ENCODE results near the gene NPFFR1. TPM values are rescaled to one million over a fixed set of nuclear protein-coding genes. Genes with fewer than 3 reads are reported as not detected.

The NPFFR1 gene
- total and polyA plus RNA-seq, 10 of the 15 experiments (the other 5 are each of a cell fraction or from before 2014, with no cell fraction given), result 0.03 TPM; not detected in 9

DNA sequence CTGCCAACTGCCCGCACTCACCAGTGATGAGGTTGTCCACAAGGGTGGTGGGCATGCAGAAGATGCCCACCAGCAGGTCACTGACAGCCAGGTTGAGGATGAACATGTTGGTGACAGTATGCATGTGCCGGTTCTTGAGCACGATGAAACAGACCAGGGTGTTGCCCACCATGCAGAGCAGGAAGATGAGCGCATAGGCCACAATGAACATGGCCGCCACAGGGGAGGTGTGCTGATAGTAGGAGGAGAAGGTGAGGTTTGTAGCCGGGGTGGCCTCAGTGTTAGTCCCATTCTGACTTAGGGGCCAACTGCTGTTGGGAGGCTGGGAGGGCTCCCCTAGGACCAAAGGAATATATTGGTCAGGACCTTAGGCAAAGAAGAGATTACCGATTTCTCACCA lies 17.7 kb downstream of the NPFFR1 start:
- H3K4me3 ChIP-seq, result no peak overlapping the region
- no peak for DNase-seq (ENCODE audit: low read depth, low spot score)
- H3K27me3 ChIP-seq (replicated peaks in 1 of 2; ENCODE audit: control insufficient read depth in 2 of 2, insufficient read depth in 2 of 2, low read length in 1 of 2), result no peaks in the 10 kb centered on the region
- no peak overlapping the region for H3K4me2 ChIP-seq (ENCODE audit: control insufficient read depth, insufficient read depth)
- no TSS peak for BruUV-seq (replicated peaks)
- ATAC-seq, result no peak
- H3K27ac ChIP-seq (ENCODE audit: control insufficient read depth, insufficient read depth), result no peak overlapping the region
- CTCF ChIA-PET, result interaction anchor here (1.2 to 18.7 kb wide), 18 partner anchors 7 to 155 kb away, joined by 3 to 756 read pairs (median 7); partner anchors contain the start of gene TYSND1
- H2AFZ ChIP-seq (ENCODE audit: control insufficient read depth, low read depth, low read length), result no peak overlapping the region
- H3K9ac ChIP-seq (ENCODE audit: control insufficient read depth, insufficient read depth, low read length), result no peak overlapping the region
- in situ Hi-C loops (cut with MboI) (no loop called here), intact Hi-C loops (cut with micrococcal nuclease; ENCODE audit: unreplicated experiment) (no loop called here)
- peaks cover 9% of the 10 kb centered on the region for H3K4me1 ChIP-seq (ENCODE audit: control insufficient read depth, insufficient read depth, low read length)
- WGBS (ENCODE audit: insufficient coverage, insufficient replicate concordance, low lambda C conversion rate, missing lambda C conversion rate), result 88% methylated on average over 7 of the region's 7 CpGs
- no peaks in the 10 kb centered on the region for H3K79me2 ChIP-seq (ENCODE audit: control insufficient read depth, insufficient read depth, low read length)
- TF ChIP-seq, protein P1, sequence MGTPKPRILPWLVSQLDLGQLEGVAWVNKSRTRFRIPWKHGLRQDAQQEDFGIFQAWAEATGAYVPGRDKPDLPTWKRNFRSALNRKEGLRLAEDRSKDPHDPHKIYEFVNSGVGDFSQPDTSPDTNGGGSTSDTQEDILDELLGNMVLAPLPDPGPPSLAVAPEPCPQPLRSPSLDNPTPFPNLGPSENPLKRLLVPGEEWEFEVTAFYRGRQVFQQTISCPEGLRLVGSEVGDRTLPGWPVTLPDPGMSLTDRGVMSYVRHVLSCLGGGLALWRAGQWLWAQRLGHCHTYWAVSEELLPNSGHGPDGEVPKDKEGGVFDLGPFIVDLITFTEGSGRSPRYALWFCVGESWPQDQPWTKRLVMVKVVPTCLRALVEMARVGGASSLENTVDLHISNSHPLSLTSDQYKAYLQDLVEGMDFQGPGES (IDR thresholded peaks at IDR 0.05), result no peak
- no peak for TF ChIP-seq SREBF2 (IDR thresholded peaks at IDR 0.05; ENCODE audit: low read length)
- TF ChIP-seq TARDBP (IDR thresholded peaks at IDR 0.05; ENCODE audit: borderline replicate concordance), result no peak
- no peak for TF ChIP-seq E4F1 (IDR thresholded peaks at IDR 0.05; ENCODE audit: borderline replicate concordance, partially characterized antibody)
- no peak for TF ChIP-seq KAT2A (conservative IDR thresholded peaks at IDR 0.05; ENCODE audit: control insufficient read depth, low read depth, low read length)
- no peak for TF ChIP-seq RCOR1 (conservative IDR thresholded peaks at IDR 0.05; ENCODE audit: low read depth, low read length)
- no peak for TF ChIP-seq RAD51 (IDR thresholded peaks at IDR 0.05)
- TF ChIP-seq ESRRA (IDR thresholded peaks at IDR 0.05; ENCODE audit: low read length), result no peak
- TF ChIP-seq RFX5 (IDR thresholded peaks at IDR 0.05; ENCODE audit: low read depth, low read length), result no peak
- TF ChIP-seq NFXL1 (IDR thresholded peaks at IDR 0.05; ENCODE audit: borderline replicate concordance), result no peak
- no peak for TF ChIP-seq ZZZ3 (IDR thresholded peaks at IDR 0.05; ENCODE audit: control insufficient read depth, insufficient read length, low read depth)
- no peak for TF ChIP-seq JUND (IDR thresholded peaks at IDR 0.05; ENCODE audit: low read depth, low read length)
- TF ChIP-seq, protein P2, sequence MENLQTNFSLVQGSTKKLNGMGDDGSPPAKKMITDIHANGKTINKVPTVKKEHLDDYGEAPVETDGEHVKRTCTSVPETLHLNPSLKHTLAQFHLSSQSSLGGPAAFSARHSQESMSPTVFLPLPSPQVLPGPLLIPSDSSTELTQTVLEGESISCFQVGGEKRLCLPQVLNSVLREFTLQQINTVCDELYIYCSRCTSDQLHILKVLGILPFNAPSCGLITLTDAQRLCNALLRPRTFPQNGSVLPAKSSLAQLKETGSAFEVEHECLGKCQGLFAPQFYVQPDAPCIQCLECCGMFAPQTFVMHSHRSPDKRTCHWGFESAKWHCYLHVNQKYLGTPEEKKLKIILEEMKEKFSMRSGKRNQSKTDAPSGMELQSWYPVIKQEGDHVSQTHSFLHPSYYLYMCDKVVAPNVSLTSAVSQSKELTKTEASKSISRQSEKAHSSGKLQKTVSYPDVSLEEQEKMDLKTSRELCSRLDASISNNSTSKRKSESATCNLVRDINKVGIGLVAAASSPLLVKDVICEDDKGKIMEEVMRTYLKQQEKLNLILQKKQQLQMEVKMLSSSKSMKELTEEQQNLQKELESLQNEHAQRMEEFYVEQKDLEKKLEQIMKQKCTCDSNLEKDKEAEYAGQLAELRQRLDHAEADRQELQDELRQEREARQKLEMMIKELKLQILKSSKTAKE (IDR thresholded peaks at IDR 0.05; ENCODE audit: low read depth, poor library complexity, severe bottlenecking), result no peak
- TF ChIP-seq BMI1 (IDR thresholded peaks at IDR 0.05; ENCODE audit: borderline replicate concordance), result no peak
- no peak for TF ChIP-seq RUNX3 (IDR thresholded peaks at IDR 0.05; ENCODE audit: low read length)
- TF ChIP-seq ASH2L (IDR thresholded peaks at IDR 0.05; ENCODE audit: borderline replicate concordance, low read depth), result no peak
- TF ChIP-seq IRF4 (IDR thresholded peaks at IDR 0.05; ENCODE audit: low read depth, low read length), result no peak
- TF ChIP-seq PBX3 (IDR thresholded peaks at IDR 0.05; ENCODE audit: insufficient replicate concordance, low read depth, low read length), result no peak
- no peak for TF ChIP-seq PML (IDR thresholded peaks at IDR 0.05; ENCODE audit: low read length)
- no peak for TF ChIP-seq WRNIP1 (IDR thresholded peaks at IDR 0.05; ENCODE audit: borderline replicate concordance, low read depth, low read length)
- SMC1A ChIA-PET (ENCODE audit: uncharacterized antibody, unreplicated experiment), result interaction anchor here (1.1 to 12.9 kb wide), 16 partner anchors 9 to 147 kb away, joined by 3 to 274 read pairs (median 6); partner anchors contain the start of gene PPA1
- FAIRE-seq, result no peak
- peaks cover 5% of the 10 kb centered on the region; the same call in 2 of the 3 replicates for H3K9me3 ChIP-seq (replicated peaks; ENCODE audit: control insufficient read depth, insufficient read depth, low read length)
- POLR2A ChIA-PET, result interaction anchor here (1.4 to 2.9 kb wide), 4 partner anchors 35 to 98 kb away, joined by 4 to 11 read pairs (median 4); no protein-coding TSS in a partner anchor
- H3K36me3 ChIP-seq (ENCODE audit: control insufficient read depth in 2 of 2, insufficient read depth in 2 of 2, low read length in 1 of 2), result no peaks in the 10 kb centered on the region
- no peaks in the 10 kb centered on the region for H4K20me1 ChIP-seq (ENCODE audit: control insufficient read depth, insufficient read depth)
- RAD21 ChIA-PET (ENCODE audit: unreplicated experiment), result interaction anchor here (1.2 to 7.8 kb wide), 11 partner anchors 27 to 122 kb away, joined by 3 to 180 read pairs (median 9); partner anchors contain the start of gene PPA1
